HG03460 (cell line): Measurements from ENCODE around the gene B4GALT5.
"Not testable (repeated sequence)": the region's sequence is repeated elsewhere in the genome, so short reads cannot be mapped to it uniquely, and the experiment has no call there.

Experiments
- ATAC-seq: cut with Tn5 transposase; IDR thresholded peaks from one replicate; pipeline ENCODE4 v1.9.1; 2021; ENCODE audit not compliant: unreplicated experiment

The B4GALT5 gene

DNA sequence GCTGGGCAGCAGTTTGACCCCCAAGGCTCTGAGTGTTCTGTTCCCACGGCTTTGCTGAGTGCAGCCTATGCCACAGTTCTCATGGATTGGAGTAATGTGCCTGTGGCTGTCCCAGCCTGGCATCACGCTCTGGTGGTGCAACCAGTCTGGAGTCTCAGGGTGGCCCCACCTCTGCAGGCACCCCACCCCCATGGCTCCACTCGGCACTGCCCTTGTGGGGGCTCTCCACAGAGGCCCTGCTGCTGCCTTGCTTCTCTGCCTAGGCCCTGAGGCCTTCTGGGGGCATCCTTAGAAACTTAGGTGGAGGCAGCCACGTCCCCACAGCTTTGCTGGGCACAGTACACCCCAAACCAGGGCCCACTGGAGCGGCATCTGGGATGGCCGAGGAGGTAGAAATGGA, 25.4 kb upstream of the B4GALT5 start:
- no peak for ATAC-seq

DNA sequence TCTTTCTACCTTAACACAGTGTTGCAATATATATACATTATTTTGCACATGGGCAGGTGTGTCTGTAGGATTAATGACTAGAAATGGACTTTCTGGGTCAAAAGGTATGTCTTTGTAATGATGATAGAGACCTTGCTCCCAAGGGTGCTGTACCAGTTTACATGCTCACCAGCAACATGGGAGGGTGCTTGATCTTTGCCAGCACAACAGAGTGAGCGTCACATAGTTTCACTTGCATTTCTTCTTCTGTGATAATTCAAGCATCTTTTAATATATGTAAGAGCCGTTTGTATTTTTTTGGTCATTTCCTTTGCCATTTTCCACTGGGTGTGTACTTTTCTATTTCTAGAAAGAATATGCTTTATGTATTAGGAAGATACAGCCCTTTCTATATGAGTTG, 23.6 kb upstream of the B4GALT5 start:
- no peak for ATAC-seq

DNA sequence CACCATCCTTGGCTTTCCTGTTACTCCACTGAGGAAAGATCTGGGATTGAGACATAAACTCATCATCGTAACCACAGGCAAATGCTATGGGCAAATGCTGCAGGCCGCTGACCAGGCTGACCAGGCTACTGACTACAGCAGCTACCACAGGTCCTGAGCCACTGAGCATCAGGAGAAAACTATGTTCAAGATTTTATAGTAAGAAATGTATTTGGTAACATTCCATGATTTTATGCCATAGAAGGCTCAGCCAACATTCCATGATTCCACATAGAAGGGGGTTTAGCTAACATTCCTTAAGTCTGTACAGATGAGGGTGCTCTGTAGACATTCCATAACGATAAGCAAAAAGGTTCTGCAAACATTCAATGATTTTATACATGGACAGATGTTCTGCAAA, 16.1 kb upstream of the B4GALT5 start:
- no peak for ATAC-seq

GRCh38 chr20:49727894-49728885, 14.5 kb upstream of the B4GALT5 start:
- no peak for ATAC-seq

GRCh38 chr20:49727478-49727877, 13.8 kb upstream of the B4GALT5 start:
- no peak for ATAC-seq

GRCh38 chr20:49725694-49726093, 12.0 kb upstream of the B4GALT5 start:
- ATAC-seq: no peak

DNA sequence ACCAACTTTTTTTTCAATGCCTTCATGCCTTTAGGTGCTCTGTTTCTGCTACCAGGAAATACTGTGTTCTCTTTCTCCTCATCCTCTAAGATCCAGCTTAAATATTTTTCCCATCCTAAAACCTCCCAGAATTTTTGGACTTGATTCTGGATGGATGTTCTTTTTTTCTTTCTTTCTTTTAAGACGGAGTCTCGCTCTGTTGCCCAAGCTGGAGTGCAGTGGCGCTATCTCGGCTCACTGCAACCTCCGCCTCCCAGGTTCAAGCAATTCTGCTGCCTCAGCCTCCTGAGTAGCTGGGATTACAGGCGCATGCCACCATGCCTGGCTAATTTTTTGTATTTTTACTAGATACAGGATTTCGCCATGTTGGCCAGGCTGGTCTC, 11.5 kb upstream of the B4GALT5 start:
- ATAC-seq: not testable (repeated sequence)

DNA sequence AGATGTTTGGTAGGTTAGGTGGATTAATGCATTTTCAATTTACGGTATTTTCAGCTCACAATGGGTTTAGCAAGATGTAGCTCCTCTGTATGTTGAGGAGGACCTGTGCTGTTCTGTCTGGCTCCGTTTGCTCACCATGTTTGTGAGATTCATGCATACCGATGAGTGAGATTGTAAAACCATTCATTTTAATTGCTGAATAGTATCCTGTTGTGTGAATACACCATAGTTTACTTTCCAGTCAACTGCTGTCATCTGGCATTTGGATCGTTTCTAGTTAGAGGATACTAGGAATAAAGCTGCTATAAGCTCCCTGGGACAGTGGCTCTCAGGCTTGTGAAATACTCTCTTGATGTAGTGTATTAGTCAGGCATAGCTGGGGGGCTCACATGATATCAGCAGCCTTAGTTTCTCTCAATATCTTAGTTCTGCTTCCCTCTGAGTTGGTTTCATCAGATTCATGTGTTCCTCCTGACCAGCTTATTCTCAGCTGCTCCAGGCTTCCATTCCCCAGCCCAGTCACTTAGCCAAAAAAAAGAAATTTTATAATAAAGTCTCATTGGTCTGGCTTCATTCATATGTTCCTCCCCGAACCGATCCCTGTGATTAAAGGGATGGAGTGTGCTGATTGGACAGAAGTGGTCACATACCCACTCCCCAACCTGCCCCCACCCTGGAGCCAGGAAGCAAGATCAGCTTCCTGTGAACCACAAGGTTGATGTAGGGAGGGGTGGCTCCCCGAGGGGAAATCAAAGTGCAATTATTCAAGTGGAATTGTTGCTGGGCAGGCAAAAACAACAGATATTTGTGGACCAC, 10.9 kb upstream of the B4GALT5 start:
- no peak for ATAC-seq

DNA sequence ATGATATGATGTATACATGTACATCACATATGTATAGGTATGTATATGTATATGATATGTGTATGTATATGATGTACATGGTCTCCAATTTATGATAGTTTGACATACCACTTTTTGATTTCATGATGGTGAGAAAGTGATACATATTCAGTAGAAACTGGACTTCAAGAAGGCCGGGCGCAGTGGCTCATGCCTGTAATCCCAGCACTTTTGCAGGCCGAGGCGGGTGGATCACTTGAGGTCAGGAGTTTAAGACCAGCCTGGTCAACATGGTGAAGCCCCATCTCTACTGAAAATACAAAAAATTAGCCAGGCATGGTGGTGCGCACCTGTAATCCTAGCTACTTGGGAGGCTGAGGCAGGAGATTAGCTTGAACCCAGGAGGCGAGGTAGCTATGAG, 10.1 kb upstream of the B4GALT5 start:
- ATAC-seq: not testable (repeated sequence)

- ATAC-seq: not testable (repeated sequence)
Measured at GRCh38 chr20:49721326-49721725, 7.6 kb upstream of the B4GALT5 start.

DNA sequence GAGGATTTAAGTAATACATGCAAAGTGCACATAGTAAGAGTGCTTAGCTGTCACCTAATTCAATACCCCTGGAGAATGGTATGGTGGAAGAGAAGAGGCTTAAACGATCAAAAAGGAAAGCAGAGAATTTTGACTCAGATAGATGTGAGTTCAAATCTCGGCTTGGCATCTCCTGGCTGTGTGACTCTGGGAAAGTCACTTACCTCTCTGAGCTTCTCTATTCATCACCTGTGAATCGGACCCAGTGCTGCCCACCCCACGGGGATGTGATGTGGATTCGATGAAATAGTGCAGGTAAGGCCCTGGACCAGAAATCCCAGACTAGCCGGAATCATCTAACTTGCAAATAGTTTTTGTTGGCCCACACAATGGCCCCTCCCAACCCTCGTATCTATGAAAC, 1.8 kb upstream of the B4GALT5 start:
- no peak for ATAC-seq

- ATAC-seq: peak; percentile 26
Measured at GRCh38 chr20:49712996-49713752, 504 bp downstream of the B4GALT5 start.

GRCh38 chr20:49712646-49712995, 1.1 kb downstream of the B4GALT5 start:
- ATAC-seq: no peak

DNA sequence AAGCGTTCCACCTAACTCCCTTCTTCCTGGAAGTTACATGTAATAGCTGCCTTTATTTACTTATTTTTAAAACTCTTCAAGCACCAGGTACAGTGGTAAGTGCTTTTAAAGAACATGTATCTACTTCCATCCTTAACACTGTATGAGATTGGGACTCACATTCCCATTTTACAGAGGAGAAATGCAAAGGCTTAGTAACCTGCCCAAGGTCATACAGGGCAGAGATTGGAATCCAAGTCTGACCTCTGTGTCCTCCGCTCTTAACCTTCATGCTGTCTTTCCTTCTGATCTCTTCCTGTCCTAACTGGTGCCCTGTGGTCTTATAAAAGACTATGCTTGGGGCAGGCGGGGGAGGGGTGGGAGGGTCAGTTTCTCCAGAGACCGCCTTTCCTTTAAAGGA, 1.6 kb downstream of the B4GALT5 start:
- ATAC-seq: no peak

DNA sequence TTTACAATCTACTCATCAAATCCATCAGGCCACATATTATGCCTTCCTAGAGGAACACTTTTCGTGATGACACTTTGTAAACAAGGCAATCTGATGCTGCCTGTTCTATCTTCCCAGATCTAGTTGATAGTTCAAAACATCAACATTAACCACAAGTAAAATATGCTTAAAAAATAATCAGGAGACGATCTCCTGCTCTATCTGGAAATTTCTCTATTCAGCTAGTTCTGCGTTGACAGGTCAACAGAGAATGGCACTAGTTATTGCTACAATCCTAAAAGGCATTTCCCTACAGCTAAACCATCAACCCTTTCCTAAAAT, 2.1 kb downstream of the B4GALT5 start:
- no peak for ATAC-seq

DNA sequence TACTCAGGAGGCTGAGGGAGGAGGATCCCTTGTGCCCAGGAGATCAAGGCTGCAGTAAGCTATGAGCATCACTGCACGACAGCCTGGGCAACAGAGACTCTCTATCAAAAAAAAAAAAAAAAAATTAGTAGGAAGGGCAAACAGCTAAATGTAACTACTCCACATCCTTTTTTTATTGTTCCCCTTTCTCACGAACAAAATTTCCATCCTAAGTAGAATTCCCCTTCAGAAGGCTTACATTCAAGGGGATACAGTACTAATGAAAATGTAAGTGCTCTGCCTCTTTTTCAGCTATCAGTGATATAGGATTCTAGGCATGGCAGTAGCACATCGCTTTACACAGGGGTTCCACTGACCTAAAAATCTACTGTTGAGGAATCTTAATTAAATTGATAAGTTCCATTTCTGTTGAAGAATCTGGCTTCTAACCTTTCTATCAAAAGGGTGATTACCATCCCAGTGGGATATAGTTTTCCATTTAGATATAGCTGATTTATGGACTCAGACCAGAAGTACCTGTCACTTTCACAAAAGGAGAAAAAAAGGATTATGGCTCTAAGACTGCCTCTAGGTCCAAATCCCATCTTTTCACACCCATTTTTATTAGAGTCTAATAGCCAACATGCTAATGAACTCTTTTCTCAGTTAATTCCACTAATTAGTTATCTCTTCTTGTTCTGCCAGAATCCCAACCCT, 2.6 kb downstream of the B4GALT5 start:
- ATAC-seq: no peak

- ATAC-seq: no peak
Measured at GRCh38 chr20:49707118-49707517, 6.6 kb downstream of the B4GALT5 start.

GRCh38 chr20:49706630-49707091, 7.0 kb downstream of the B4GALT5 start:
- no peak for ATAC-seq

- not testable (repeated sequence) for ATAC-seq
Measured at GRCh38 chr20:49705893-49706292, 7.8 kb downstream of the B4GALT5 start.

DNA sequence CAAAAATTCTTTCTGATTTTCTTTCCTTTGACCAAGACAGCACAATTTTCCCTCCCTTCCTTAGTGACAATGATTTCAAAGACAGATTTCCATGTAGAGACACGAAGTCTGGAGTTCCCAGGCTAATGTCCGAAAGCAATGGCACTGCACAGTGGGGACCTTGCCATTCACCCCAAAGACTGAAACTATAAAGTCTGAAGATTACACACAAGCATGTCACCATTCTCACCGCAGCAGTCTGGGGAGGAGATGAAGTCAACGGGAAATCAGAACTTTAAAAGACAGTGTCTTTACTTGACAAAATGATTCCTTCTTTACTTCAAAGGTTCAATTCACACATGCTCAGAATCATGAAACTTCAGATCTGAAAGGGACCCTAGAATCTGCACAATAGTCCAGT, 8.3 kb downstream of the B4GALT5 start:
- no peak for ATAC-seq

GRCh38 chr20:49704932-49705336, 8.7 kb downstream of the B4GALT5 start:
- no peak for ATAC-seq
